Activated T-cell treated with anti-CD3 and anti-CD28 coated beads, Interleukin-2, amount 50 U/mL, for 24 hours (primary cell): ENCODE results near the gene VKORC1.

ENCODE experiments used
- DNase-seq: peaks from one replicate; pipeline ENCODE4 v3.0.0-alpha.2; 2020
- H3K27ac Mint-ChIP-seq: 2 replicates; pipeline ENCODE4 v1.8.0; 2020; ENCODE audit warnings: mild to moderate bottlenecking, mixed read lengths
- H3K27me3 Mint-ChIP-seq: 2 replicates; pipeline ENCODE4 v1.8.0; 2020; ENCODE audit warnings: mixed read lengths
- H3K36me3 Mint-ChIP-seq: 2 replicates; pipeline ENCODE4 v1.8.0; 2020; ENCODE audit warnings: low read depth, mixed read lengths
- H3K4me1 Mint-ChIP-seq: 2 replicates; pipeline ENCODE4 v1.8.0; 2020; ENCODE audit warnings: low read depth, mixed read lengths
- H3K4me3 Mint-ChIP-seq: 2 replicates; pipeline ENCODE4 v1.8.0; 2020; ENCODE audit warnings: mild to moderate bottlenecking, moderate library complexity, mixed read lengths
- H3K9me3 Mint-ChIP-seq: 2 replicates; pipeline ENCODE4 v1.8.0; 2020; ENCODE audit warnings: mixed read lengths

VKORC1 gene

DNA sequence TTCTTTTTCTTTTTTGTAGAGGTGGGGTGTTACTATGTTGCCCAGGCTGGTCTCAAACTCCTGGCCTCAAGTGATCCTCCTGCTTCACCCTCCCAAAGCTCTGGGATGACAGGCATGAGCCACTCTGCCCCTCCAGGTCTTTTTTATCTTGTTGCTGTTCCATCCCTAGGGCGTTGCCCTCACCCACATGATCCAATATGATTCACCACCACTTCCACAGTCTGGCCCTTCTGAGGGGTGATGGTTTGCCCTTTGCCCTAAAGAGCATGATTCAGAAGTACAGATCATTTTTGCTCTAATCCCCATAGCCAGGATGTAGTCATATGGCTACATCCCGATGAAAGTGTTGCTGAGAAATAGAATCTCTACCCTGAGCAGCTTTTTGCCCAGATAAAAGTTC, 42.5 kb downstream of the VKORC1 start:
- H3K27ac Mint-ChIP-seq = no peak overlapping the region
- no peaks in the 10 kb centered on the region for H3K27me3 Mint-ChIP-seq
- no peak for DNase-seq
- peaks cover 4% of the 10 kb centered on the region for H3K4me1 Mint-ChIP-seq
- peaks cover 4% of the 10 kb centered on the region for H3K36me3 Mint-ChIP-seq
- H3K9me3 Mint-ChIP-seq = no peaks in the 10 kb centered on the region
- H3K4me3 Mint-ChIP-seq = no peak overlapping the region

GRCh38 chr16:31050280-31051030, 44.1 kb downstream of the VKORC1 start:
- DNase-seq = no peak
- Mint-ChIP-seq H3K36me3 (no peaks in the 10 kb centered on the region), H3K27ac (no peak overlapping the region), H3K4me3 (no peak overlapping the region), H3K27me3 (no peaks in the 10 kb centered on the region), H3K9me3 (no peaks in the 10 kb centered on the region), H3K4me1 (peaks cover 4% of the 10 kb centered on the region)

GRCh38 chr16:31043898-31044481, 50.6 kb downstream of the VKORC1 start:
- Mint-ChIP-seq H3K36me3 (peaks cover 40% of the 10 kb centered on the region), H3K27me3 (no peaks in the 10 kb centered on the region), H3K4me3 (no peak overlapping the region), H3K4me1 (no peaks in the 10 kb centered on the region), H3K9me3 (no peaks in the 10 kb centered on the region), H3K27ac (no peak overlapping the region)
- no peak for DNase-seq

DNA sequence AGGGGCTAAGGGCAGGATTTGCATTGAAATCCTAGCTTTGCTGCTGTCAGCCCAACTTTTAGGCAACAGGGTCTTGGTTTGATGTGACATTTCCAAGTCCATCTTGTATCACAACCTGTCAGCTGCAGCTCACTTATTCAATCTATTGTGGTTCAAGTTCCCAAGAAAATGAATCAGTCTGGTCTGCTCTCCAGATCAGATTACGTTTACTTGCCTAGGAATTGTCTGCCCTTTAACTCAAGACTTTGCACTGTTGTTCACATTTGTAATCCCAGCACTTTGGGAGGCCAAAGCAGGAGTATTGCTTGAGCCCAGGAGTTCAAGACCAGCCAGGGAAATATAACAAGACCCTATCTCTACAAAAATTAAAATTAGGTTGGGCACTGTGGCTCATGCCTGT, 51.2 kb downstream of the VKORC1 start:
- Mint-ChIP-seq H3K27me3 (no peaks in the 10 kb centered on the region), H3K4me3 (no peak overlapping the region), H3K9me3 (no peaks in the 10 kb centered on the region), H3K4me1 (no peaks in the 10 kb centered on the region), H3K27ac (no peak overlapping the region), H3K36me3 (peaks cover 46% of the 10 kb centered on the region)
- no peak for DNase-seq

DNA sequence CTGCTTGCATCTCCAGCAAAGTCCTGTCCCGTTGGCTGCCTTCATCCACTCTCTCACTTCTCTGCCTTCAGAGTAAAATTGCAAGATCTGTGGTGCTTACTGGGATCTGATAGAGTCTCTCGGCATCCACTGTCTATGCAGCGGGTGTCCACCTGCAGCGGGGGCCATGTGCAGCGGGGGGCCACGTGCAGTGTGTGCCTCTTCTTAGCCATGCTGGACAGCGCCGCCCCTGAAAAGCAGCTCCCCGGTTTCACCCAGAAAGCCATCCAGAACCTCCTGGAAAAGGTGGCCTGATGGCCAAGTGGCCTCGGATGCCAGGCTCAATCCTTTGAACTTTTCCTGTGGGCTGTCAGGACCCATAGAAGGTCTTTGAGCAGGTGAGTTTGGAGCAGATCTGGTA, 51.7 kb downstream of the VKORC1 start:
- Mint-ChIP-seq H3K36me3 (peaks cover 50% of the 10 kb centered on the region), H3K4me3 (no peak overlapping the region), H3K9me3 (no peaks in the 10 kb centered on the region), H3K27ac (no peak overlapping the region), H3K4me1 (no peaks in the 10 kb centered on the region), H3K27me3 (no peaks in the 10 kb centered on the region)
- no peak for DNase-seq
